GM21381 (cell line): ENCODE data around the gene BIN2.
"Not testable (repeated sequence)": the region's sequence is repeated elsewhere in the genome, so short reads cannot be mapped to it uniquely, and the experiment has no call there.

Source experiments
- ATAC-seq: cut with Tn5 transposase; IDR thresholded peaks from one replicate; pipeline ENCODE4 v1.9.1; 2021; ENCODE audit warnings: mild to moderate bottlenecking, moderate library complexity; ENCODE audit not compliant: unreplicated experiment

BIN2 gene

GRCh38 chr12:51263341-51263740, 60.6 kb downstream of the BIN2 start:
- ATAC-seq, result no peak

- ATAC-seq, result no peak
Observed at GRCh38 chr12:51262758-51263177, 61.2 kb downstream of the BIN2 start.

- ATAC-seq, result not testable (repeated sequence)
Observed at GRCh38 chr12:51259600-51259999, 64.4 kb downstream of the BIN2 start.

- ATAC-seq, result no peak
Observed at GRCh38 chr12:51254536-51254935, 69.4 kb downstream of the BIN2 start.

GRCh38 chr12:51253276-51253675, 70.7 kb downstream of the BIN2 start:
- no peak for ATAC-seq

- no peak for ATAC-seq
Observed at GRCh38 chr12:51247523-51248206, 76.3 kb downstream of the BIN2 start.

GRCh38 chr12:51246254-51246853, 77.6 kb downstream of the BIN2 start:
- no peak for ATAC-seq

GRCh38 chr12:51245476-51246253, 78.3 kb downstream of the BIN2 start:
- no peak for ATAC-seq

- ATAC-seq, result no peak
Observed at GRCh38 chr12:51244269-51244668, 79.7 kb downstream of the BIN2 start.

GRCh38 chr12:51242876-51243275, 81.1 kb downstream of the BIN2 start:
- ATAC-seq, result no peak

GRCh38 chr12:51242120-51242519, 81.9 kb downstream of the BIN2 start:
- ATAC-seq, result no peak

GRCh38 chr12:51240971-51241370, 83.0 kb downstream of the BIN2 start:
- no peak for ATAC-seq

GRCh38 chr12:51238510-51239334, 85.3 kb downstream of the BIN2 start, which contains the start of gene DAZAP2:
DAZAP2 (plus strand) TSS chr12:51238826; CDS start chr12:51238908, 82 bp downstream.
- ATAC-seq, result peak; percentile 90

- peak; percentile 4 for ATAC-seq
Observed at GRCh38 chr12:51238037-51238509, 85.9 kb downstream of the BIN2 start.

- no peak for ATAC-seq
Observed at GRCh38 chr12:51234530-51234929, 89.4 kb downstream of the BIN2 start.

GRCh38 chr12:51232642-51233041, 91.3 kb downstream of the BIN2 start:
- ATAC-seq, result no peak
